GM23338 (cell line): ENCODE measurements around the gene ZSCAN5A. TPM values are rescaled to one million over a fixed set of nuclear protein-coding genes. Genes with fewer than 3 reads are reported as not detected.
"Not testable (repeated sequence)": the region's sequence is repeated elsewhere in the genome, so short reads cannot be mapped to it uniquely, and the experiment has no call there.

Experiments used
- ATAC-seq: fragments of 200-7000 bp; cut with Tn5 transposase; 3 replicates; pipeline ENCODE4 v1.9.1; 2020
- DNase-seq: peaks from one replicate; pipeline ENCODE4 v3.0.0-alpha.2; 2015; ENCODE audit warnings: low spot score
- H2AFZ ChIP-seq: fragments of 200-600 bp; sonication (generic); 2 replicates; pipeline ENCODE4 v1.8.0; 2016; ENCODE audit warnings: antibody characterized with exemption, mild to moderate bottlenecking, moderate library complexity
- H3F3A ChIP-seq: fragments of 200-600 bp; sonication (generic); replicated peaks from 2 replicates; pipeline ENCODE4 v1.8.0; 2017; ENCODE audit warnings: antibody characterized with exemption, mixed run types, low read depth
- H3K27ac ChIP-seq: fragments of 200-600 bp; sonication (generic); 2 replicates; pipeline ENCODE4 v1.6.1; 2016; ENCODE audit warnings: low read depth
- H3K27me3 ChIP-seq: fragments of 200-600 bp; sonication (generic); 2 replicates; pipeline ENCODE4 v1.8.0; 2016; ENCODE audit warnings: mild to moderate bottlenecking, mixed run types, moderate library complexity; ENCODE audit not compliant: insufficient read depth
- H3K36me3 ChIP-seq: fragments of 200-600 bp; sonication (generic); 2 replicates; pipeline ENCODE4 v1.8.0; 2016; ENCODE audit warnings: mild to moderate bottlenecking; ENCODE audit not compliant: insufficient read depth
- H3K4me1 ChIP-seq: fragments of 200-600 bp; sonication (generic); 2 replicates; pipeline ENCODE4 v1.8.0; 2016; ENCODE audit warnings: mild to moderate bottlenecking, moderate library complexity; ENCODE audit not compliant: insufficient read depth
- H3K4me2 ChIP-seq: fragments of 200-600 bp; sonication (generic); 2 replicates; pipeline ENCODE4 v1.7.1; 2017; ENCODE audit warnings: mixed run types
- H3K4me3 ChIP-seq: fragments of 200-600 bp; sonication (generic); 2 replicates; pipeline ENCODE4 v1.6.1; 2016; ENCODE audit warnings: mixed run types
- H3K79me2 ChIP-seq: fragments of 200-600 bp; sonication (generic); replicated peaks from 2 replicates; pipeline ENCODE4 v1.8.0; 2017; ENCODE audit warnings: mild to moderate bottlenecking; ENCODE audit not compliant: insufficient read depth
- H3K9me2 ChIP-seq: fragments of 200-600 bp; sonication (generic); 2 replicates; pipeline ENCODE4 v1.8.0; 2017; ENCODE audit not compliant: insufficient read depth
- H4K20me1 ChIP-seq: fragments of 200-600 bp; sonication (generic); replicated peaks from 2 replicates; pipeline ENCODE4 v1.8.0; 2017; ENCODE audit warnings: mild to moderate bottlenecking; ENCODE audit not compliant: insufficient read depth
- H3K27ac Mint-ChIP-seq: 2 replicates; pipeline ENCODE4 v1.8.0; 2020; ENCODE audit warnings: inconsistent platforms, mild to moderate bottlenecking, moderate library complexity, mixed read lengths
- H3K27me3 Mint-ChIP-seq: 3 replicates; pipeline ENCODE4 v1.8.0; 2022; ENCODE audit warnings: low read depth, mild to moderate bottlenecking, moderate library complexity, mixed read lengths, inconsistent platforms; ENCODE audit not compliant: insufficient read depth, poor library complexity
- H3K36me3 Mint-ChIP-seq: 3 replicates; pipeline ENCODE4 v1.8.0; 2021; ENCODE audit warnings: low read depth, mild to moderate bottlenecking, inconsistent platforms, moderate library complexity, mixed read lengths
- H3K4me1 Mint-ChIP-seq: 3 replicates; pipeline ENCODE4 v1.8.0; 2020; ENCODE audit warnings: mild to moderate bottlenecking, inconsistent platforms, mixed read lengths
- H3K4me3 Mint-ChIP-seq: 3 replicates; pipeline ENCODE4 v1.8.0; 2021; ENCODE audit warnings: moderate library complexity, mild to moderate bottlenecking, inconsistent platforms, mixed read lengths
- H3K9me3 Mint-ChIP-seq: 3 replicates; pipeline ENCODE4 v1.8.0; 2020; ENCODE audit warnings: moderate library complexity, mild to moderate bottlenecking, inconsistent platforms, mixed read lengths
- CREB1 ChIP-seq: fragments of 250-450 bp; sonication (Bioruptor Pico); IDR thresholded peaks from 2 replicates; pipeline ENCODE4 v1.5.0; 2020; ENCODE audit warnings: low read depth, mild to moderate bottlenecking, moderate library complexity
- ETS1 ChIP-seq: IDR thresholded peaks from 2 replicates; pipeline ENCODE4 v1.6.1; 2016; ENCODE audit warnings: antibody characterized with exemption
- EZH2 ChIP-seq: fragments of 200-600 bp; sonication (generic); IDR thresholded peaks from one replicate; pipeline ENCODE4 v1.8.0; 2017; ENCODE audit warnings: antibody characterized with exemption, mild to moderate bottlenecking, low read depth; ENCODE audit not compliant: unreplicated experiment
- EZH2phosphoT487 ChIP-seq: fragments of 200-600 bp; sonication (generic); IDR thresholded peaks from one replicate; pipeline ENCODE4 v1.8.1; 2018; ENCODE audit warnings: antibody characterized with exemption; ENCODE audit not compliant: unreplicated experiment
- POLR2AphosphoS5 ChIP-seq: IDR thresholded peaks from 2 replicates; pipeline ENCODE4 v1.6.1; 2016; ENCODE audit warnings: antibody characterized with exemption, low read depth
- REST ChIP-seq: IDR thresholded peaks from one replicate; pipeline ENCODE4 v1.6.1; 2018; ENCODE audit warnings: antibody characterized with exemption; ENCODE audit not compliant: unreplicated experiment
- ZNF114 ChIP-seq: fragments of 250-450 bp; sonication (Bioruptor Pico); IDR thresholded peaks from 2 replicates; pipeline ENCODE4 v1.5.0; 2020; ENCODE audit warnings: mild to moderate bottlenecking, moderate library complexity
- ZNF331 ChIP-seq: fragments of 250-450 bp; sonication (Bioruptor Pico); IDR thresholded peaks from 2 replicates; pipeline ENCODE4 v1.5.0; 2020; ENCODE audit warnings: low read depth, mild to moderate bottlenecking, moderate library complexity
- polyA plus RNA-seq: library from polyadenylated mRNA; unstranded; fragments of >200 nt; fragmentation: Nextera tagmentation; extraction: Ambion mirVana; gene quantifications from 2 replicates; pipeline ENCODE4 v1.2.1, GENCODE V29; 2016
- total RNA-seq: library from RNA; depleted of rRNA; stranded (reverse); fragments of >200 nt; shearing (Covaris generic); gene quantifications from 2 replicates; pipeline ENCODE4 v1.2.3, GENCODE V29; 2014

Gene ZSCAN5A
- total and polyA plus RNA-seq, 2 experiments from 2014 or later = 10.2 to 12.5 TPM

- no peaks in the 10 kb centered on the region for H3K9me2 ChIP-seq
- DNase-seq (no peak), ATAC-seq (no peak)
- no peak overlapping the region for H3K4me3 Mint-ChIP-seq
- H3K27me3 Mint-ChIP-seq = peaks cover 8% of the 10 kb centered on the region
- no peak overlapping the region for H3K27ac ChIP-seq
- TF ChIP-seq CREB1 (CRISPR knock-in tag) (no peak), EZH2phosphoT487 (no peak), ETS1 (no peak), EZH2 (no peak), ZNF114 (CRISPR knock-in tag) (no peak), POLR2AphosphoS5 (no peak), ZNF331 (CRISPR knock-in tag) (no peak), REST (no peak)
- no peaks in the 10 kb centered on the region for H3K27me3 ChIP-seq
- no peak overlapping the region for H3K27ac Mint-ChIP-seq
- no peaks in the 10 kb centered on the region; the same call in 2 of the 3 replicates for H3K9me3 Mint-ChIP-seq
- H3K79me2 ChIP-seq = no peaks in the 10 kb centered on the region
- H3K4me2 ChIP-seq = no peak overlapping the region
- H3K36me3 Mint-ChIP-seq = no peaks in the 10 kb centered on the region; the same call in 2 of the 3 replicates
- H3F3A ChIP-seq = no peaks in the 10 kb centered on the region
- H3K4me1 ChIP-seq = no peaks in the 10 kb centered on the region
- no peaks in the 10 kb centered on the region for H3K36me3 ChIP-seq
- H3K4me3 ChIP-seq = no peak overlapping the region
- H4K20me1 ChIP-seq = no peaks in the 10 kb centered on the region
- peaks cover 7% of the 10 kb centered on the region for H3K4me1 Mint-ChIP-seq
- no peak overlapping the region for H2AFZ ChIP-seq
Observed at GRCh38 chr19:56176881-56177280, 137.8 kb downstream of the ZSCAN5A start.

GRCh38 chr19:56176310-56176709 is 138.3 kb downstream of the ZSCAN5A start:
- not testable (repeated sequence) for H3K4me2 ChIP-seq, DNase-seq, H3K4me3 Mint-ChIP-seq, H3K4me3 ChIP-seq, ATAC-seq, H3K36me3 ChIP-seq, H4K20me1 ChIP-seq, H2AFZ ChIP-seq, H3K4me1 ChIP-seq, H3K36me3 Mint-ChIP-seq, H3K79me2 ChIP-seq, H3K9me3 Mint-ChIP-seq, H3K4me1 Mint-ChIP-seq, H3K27me3 ChIP-seq, H3K27ac ChIP-seq, H3F3A ChIP-seq, H3K27ac Mint-ChIP-seq, H3K9me2 ChIP-seq
- peaks cover 12% of the 10 kb centered on the region for H3K27me3 Mint-ChIP-seq

GRCh38 chr19:56175861-56176307 is 138.8 kb downstream of the ZSCAN5A start, which contains the start of gene GALP:
TSS of gene GALP (plus strand) at chr19:56176008. CDS start at chr19:56177109, 1,101 bp downstream.
- H3K4me3 ChIP-seq, ATAC-seq, H3K27me3 ChIP-seq, H3K4me3 Mint-ChIP-seq, H3K4me1 Mint-ChIP-seq, H3K9me3 Mint-ChIP-seq, H3F3A ChIP-seq, H3K79me2 ChIP-seq, H3K4me1 ChIP-seq, H3K27ac ChIP-seq, H3K36me3 Mint-ChIP-seq, H3K4me2 ChIP-seq, H3K36me3 ChIP-seq, H4K20me1 ChIP-seq, DNase-seq, H2AFZ ChIP-seq, H3K9me2 ChIP-seq: not testable (repeated sequence)
- H3K27ac Mint-ChIP-seq = peak within 1 kb of the TSS; percentile 52; the same call in 1 of the 2 replicates
- peaks cover 12% of the 10 kb centered on the region for H3K27me3 Mint-ChIP-seq
